NCI-H1092 treated with DMSO at 0.1 percent for 48 hours (cell line): ENCODE measurements around the gene MAJIN.
"Not testable (repeated sequence)": the region's sequence is repeated elsewhere in the genome, so short reads cannot be mapped to it uniquely, and the experiment has no call there.

Experiments
- DNase-seq: peaks from one replicate; lab custom pipeline; 2025; lab: John Stamatoyannopoulos, UW

Gene MAJIN

GRCh38 chr11:64971421-64972233 lies at the start of gene MAJIN:
Gene MAJIN, minus strand, starts transcription at chr11:64972108. Its CDS starts 12,703 bp downstream, at chr11:64959405.
- no peak for DNase-seq

DNA sequence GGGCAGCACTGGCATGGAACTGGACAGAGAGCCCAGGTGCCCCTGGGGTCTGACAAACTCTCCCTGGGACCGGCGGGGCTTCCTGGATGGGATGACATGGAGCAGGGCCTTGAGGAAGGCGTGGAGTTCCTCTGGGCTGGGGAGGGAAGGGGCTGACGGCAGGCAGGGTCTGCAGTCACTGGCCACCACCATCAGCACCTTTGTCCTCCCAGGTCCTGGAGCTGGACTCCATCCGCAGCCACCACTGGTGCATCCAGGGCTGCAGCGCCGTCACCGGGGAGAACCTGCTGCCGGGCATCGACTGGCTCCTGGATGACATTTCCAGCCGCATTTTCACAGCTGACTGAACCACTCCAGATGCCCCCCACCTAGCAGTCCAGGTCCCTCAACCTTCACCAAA lies 49.6 kb upstream of the MAJIN start:
- DNase-seq = no peak

GRCh38 chr11:65021003-65021402 lies 49.1 kb upstream of the MAJIN start:
- no peak for DNase-seq

DNA sequence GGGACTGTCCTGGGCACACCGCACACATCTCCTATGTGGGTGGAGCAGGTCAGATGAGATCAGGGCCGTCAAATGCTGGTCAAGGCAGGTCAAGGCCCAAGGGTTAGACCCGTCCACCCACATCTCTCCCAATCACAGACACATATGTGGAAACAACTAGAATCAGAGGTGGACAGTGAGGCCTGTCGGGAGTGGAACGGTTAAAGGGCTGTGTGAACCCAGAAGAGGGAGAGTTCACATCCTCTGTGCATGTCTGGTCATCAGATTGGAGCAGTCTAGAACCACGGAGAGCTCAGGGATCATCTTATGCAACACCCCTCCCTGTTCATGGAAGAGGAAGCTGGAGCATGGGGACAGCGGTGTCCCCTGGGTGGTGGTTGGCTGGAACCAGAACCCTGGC lies 47.9 kb upstream of the MAJIN start:
- DNase-seq = no peak

GRCh38 chr11:65017937-65018336 lies 46.0 kb upstream of the MAJIN start:
- no peak for DNase-seq

DNA sequence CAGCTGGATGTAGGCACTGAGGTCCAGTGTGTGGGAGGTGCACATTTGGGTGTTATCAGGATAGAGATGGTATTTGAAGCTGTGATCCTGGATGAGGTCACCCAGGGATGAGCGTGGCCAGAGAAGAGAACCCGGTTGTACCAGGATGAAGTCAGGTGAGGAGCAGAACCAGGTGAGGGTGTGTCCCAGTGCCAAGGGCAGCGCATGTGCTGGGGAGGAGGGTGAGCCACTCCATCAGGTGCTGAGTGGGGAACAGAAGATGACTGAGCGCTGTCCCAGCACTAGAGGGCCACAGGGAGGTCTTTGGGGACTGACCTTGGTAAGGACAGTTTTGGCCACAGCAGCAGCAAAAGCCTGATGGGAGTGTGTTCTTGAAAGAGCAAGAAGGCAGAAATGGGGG lies 44.8 kb upstream of the MAJIN start:
- DNase-seq = no peak

- no peak for DNase-seq
Observed at GRCh38 chr11:65014726-65015227, 42.9 kb upstream of the MAJIN start.

DNA sequence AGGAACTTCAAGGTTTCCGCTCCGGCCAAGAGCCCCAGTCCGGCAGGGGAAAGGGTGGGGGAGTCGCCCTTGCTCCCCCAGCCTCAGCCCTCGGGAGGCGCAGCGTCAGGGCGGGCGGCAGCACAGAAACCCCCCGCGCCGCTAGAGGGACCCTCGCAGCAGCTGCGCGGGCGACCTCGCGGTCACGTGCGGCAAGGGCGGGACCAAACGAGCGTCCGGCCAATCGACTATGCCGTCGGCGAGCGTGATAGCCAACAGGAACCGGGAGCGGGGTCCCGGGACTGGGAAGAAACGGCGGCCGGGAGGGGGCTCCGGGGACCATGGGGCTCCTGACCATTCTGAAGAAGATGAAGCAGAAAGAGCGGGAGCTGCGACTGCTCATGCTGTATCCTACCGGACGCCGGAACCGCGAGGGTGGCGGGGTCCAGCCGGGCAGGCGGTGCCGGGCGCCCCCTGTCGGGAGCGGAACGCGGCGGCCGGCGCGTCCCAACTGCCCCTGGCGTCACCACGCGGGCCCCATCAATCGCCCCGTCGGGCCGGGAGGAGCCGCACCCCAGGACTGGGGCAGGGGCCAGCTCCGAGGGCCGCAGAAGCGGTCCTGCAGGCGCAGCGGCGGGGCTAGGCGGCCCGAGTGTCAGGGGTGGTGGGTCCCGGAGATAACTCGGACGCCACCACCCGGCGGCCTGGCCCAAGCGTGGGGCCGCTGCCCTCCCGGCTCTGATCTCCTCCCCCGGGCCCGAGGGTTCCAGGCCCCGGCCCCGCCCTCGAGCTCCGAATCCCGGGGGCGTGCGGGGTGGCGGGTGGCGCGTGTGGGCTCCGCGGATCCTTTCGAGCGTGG lies 42.2 kb upstream of the MAJIN start, which contains the start of gene ARL2:
Gene ARL2 (plus strand): TSS at position 273 of the 838 bp plus-strand sequence. CDS start 48 bp downstream, at position 321.
- DNase-seq = peak; percentile 91

GRCh38 chr11:65013130-65013887 lies 41.4 kb upstream of the MAJIN start:
- peak; percentile 90 for DNase-seq

- DNase-seq = no peak
Observed at GRCh38 chr11:65008873-65009272, 37.0 kb upstream of the MAJIN start.

DNA sequence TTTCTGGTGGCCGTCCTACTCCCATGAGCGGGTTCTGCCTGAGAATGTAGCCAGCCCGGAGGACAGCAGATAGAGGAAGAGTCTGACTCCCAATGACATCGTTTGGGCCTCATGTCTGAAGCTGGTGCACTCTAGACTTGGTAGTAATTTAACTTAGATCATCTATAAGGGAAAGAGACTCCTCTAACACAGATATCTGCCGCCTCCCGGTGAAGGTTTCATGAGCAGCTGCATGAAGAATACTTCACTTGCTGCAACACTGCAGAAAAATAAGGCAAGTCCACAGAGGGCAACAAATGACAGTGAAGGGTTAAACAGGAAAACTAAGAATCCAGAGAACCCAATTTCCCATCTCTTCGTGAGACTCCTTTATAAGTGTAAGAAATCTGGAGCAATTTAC lies 36.1 kb upstream of the MAJIN start:
- no peak for DNase-seq

GRCh38 chr11:65003968-65004367 lies 32.1 kb upstream of the MAJIN start:
- not testable (repeated sequence) for DNase-seq

- DNase-seq = no peak
Observed at GRCh38 chr11:65003282-65003681, 31.4 kb upstream of the MAJIN start.

GRCh38 chr11:65002706-65003105 lies 30.8 kb upstream of the MAJIN start:
- no peak for DNase-seq

GRCh38 chr11:64999478-64999877 lies 27.6 kb upstream of the MAJIN start:
- no peak for DNase-seq

DNA sequence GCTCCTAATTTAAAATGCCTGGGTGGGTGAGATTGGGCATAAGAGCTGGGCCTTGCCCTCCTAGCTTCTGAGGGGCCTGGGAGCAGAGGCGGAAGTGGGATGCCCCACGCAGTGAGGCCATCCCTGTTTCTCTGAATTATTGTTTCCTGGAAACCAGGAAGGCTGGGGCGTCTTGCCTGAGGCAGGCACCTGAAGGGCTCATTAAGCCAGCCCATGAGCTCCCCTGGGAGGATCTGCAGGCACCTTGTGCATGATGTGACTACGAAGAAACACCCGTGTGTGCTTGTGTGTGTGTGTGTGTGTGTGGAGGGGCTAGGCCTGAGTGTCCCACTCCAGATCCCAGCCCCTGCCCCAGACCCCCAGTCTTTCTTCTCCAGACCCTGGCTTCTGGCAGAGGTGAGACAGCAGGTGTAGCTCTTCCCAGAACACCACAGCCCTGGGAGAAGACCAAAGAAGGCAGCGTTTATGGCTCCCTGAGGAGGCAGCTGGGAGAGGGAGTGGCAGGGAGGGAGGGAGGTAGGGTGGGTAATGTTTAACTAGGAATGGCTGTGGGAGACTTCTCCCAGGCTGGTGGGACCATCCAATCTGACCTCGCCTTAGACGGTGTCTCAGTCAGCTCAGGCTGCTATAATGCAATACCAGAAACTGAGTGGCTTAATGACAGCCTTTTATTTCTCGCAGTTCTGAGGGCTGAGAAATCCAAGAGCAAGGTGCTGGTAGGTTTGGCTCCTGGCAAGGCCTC lies 27.0 kb upstream of the MAJIN start:
- no peak for DNase-seq

DNA sequence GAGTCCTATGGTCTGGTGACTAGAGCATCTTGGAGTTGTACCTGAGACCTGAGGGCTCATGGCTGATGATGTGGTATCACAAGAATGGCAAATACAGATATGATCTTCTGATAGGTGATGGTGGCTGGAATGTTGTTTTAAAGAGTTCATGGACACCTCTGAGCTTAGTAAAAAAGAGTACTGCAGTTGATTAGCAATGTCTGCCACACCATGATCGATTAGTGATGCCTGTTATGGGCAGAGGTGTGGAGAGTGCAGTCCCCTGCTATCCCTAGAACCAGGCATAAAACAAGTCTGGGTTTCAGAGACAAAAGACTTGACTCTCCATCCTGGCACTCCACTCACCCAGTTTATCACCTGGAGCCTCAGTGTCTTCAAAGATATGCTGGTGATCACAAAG lies 26.2 kb upstream of the MAJIN start:
- no peak for DNase-seq

DNA sequence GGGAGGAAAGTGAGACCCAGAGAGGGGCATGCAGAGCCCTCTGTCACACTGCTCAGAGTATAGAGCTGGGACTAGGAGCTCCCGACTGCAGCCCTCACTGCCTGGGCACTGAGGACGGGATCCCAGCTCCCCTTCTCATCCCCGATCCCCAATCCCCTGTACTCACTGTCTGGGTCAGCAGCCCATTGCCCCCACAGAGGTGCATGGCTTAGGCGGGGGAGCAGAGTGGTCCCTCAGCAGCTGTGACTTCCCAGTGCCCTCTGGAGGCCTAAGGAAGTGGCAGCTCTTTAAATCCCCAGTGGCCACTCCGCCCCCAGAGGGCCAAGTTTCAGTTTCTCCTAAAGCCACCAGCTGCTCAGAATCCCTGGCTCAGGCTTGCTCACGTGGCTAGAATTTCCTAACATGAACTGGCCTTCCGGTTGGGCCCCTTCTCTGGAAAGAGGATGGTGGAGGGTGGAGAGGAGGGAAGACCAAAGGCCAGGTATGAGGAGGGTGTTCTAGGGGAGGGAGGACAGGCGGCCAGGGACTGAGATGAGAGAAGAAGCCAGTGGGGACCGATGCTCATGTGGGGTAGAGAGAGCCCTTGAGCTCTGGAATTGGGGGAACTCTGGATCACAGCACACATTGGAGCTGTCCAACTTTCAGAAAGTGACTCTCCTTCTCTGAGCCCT lies 24.9 kb upstream of the MAJIN start, which contains the start of gene BATF2:
Gene BATF2 (minus strand): TSS at position 262 of the 671 bp plus-strand sequence. CDS start 57 bp downstream, at position 205.
- DNase-seq = peak; percentile 69

- no peak for DNase-seq
Observed at GRCh38 chr11:64996327-64996709, 24.4 kb upstream of the MAJIN start.

GRCh38 chr11:64994318-64994717 lies 22.4 kb upstream of the MAJIN start:
- no peak for DNase-seq
